Smooth muscle cell (in vitro differentiated cells): ENCODE data around the gene LENEP. TPM values are rescaled to one million over a fixed set of nuclear protein-coding genes. Genes with fewer than 3 reads are reported as not detected.

Source experiments
- DNase-seq: peaks from one replicate; lab custom pipeline; 2025; ENCODE audit not compliant: unreplicated experiment; lab: John Stamatoyannopoulos, UW
- H2AFZ ChIP-seq: fragments of 200-600 bp; sonication (generic); 2 replicates; pipeline ENCODE4 v1.6.0; 2016; ENCODE audit warnings: antibody characterized with exemption, low read depth, mild to moderate bottlenecking
- H3F3A ChIP-seq: fragments of 200-600 bp; sonication (generic); 2 replicates; pipeline ENCODE4 v1.6.0; 2017; ENCODE audit warnings: antibody characterized with exemption, low read depth
- H3K27ac ChIP-seq: fragments of 200-600 bp; sonication (generic); 2 replicates; pipeline ENCODE4 v1.5.1; 2016; ENCODE audit warnings: low read depth, mild to moderate bottlenecking
- H3K27me3 ChIP-seq: fragments of 200-600 bp; sonication (generic); 2 replicates; pipeline ENCODE4 v1.6.1; 2016; ENCODE audit warnings: low read depth, mild to moderate bottlenecking
- H3K36me3 ChIP-seq: fragments of 200-600 bp; sonication (generic); 2 replicates; pipeline ENCODE4 v1.5.1; 2016; ENCODE audit warnings: low read depth
- H3K4me1 ChIP-seq: fragments of 200-600 bp; sonication (generic); 2 replicates; pipeline ENCODE4 v1.5.1; 2016; ENCODE audit warnings: low read depth
- H3K4me2 ChIP-seq: fragments of 200-600 bp; sonication (generic); 2 replicates; pipeline ENCODE4 v1.6.0; 2016; ENCODE audit warnings: mild to moderate bottlenecking
- H3K4me3 ChIP-seq: fragments of 200-600 bp; sonication (generic); 2 replicates; pipeline ENCODE4 v1.5.1; 2016; ENCODE audit warnings: mild to moderate bottlenecking
- H3K79me2 ChIP-seq: fragments of 200-600 bp; sonication (generic); 2 replicates; pipeline ENCODE4 v1.6.0; 2016; ENCODE audit warnings: low read depth, mild to moderate bottlenecking
- H3K9ac ChIP-seq: fragments of 200-600 bp; sonication (generic); 2 replicates; pipeline ENCODE4 v1.6.0; 2016; ENCODE audit warnings: low read depth
- H3K9me3 ChIP-seq: fragments of 200-600 bp; sonication (generic); replicated peaks from 2 replicates; pipeline ENCODE4 v1.5.1; 2016; ENCODE audit warnings: low read depth
- H4K20me1 ChIP-seq: fragments of 200-600 bp; sonication (generic); 2 replicates; pipeline ENCODE4 v1.6.0; 2016; ENCODE audit warnings: low read depth
- CTCF ChIP-seq: fragments of 200-600 bp; sonication (generic); IDR thresholded peaks from 2 replicates; pipeline ENCODE4 v1.5.1; 2017; ENCODE audit warnings: borderline replicate concordance, mild to moderate bottlenecking, antibody characterized with exemption; ENCODE audit not compliant: insufficient read depth, poor library complexity, severe bottlenecking
- WGBS: methylation state at CpG from one replicate; pipeline ENCODE4 v1.1.7; 2016; ENCODE audit warnings: low lambda C conversion rate; 5-methylcytosine and 5-hydroxymethylcytosine counted together
- polyA plus RNA-seq: library from polyadenylated mRNA; unstranded; fragments of >200 nt; fragmentation: Nextera tagmentation; extraction: Ambion mirVana; gene quantifications from 2 replicates; pipeline ENCODE4 v1.2.1, GENCODE V29; 2016
- total RNA-seq: library from RNA; depleted of rRNA; stranded (reverse); fragments of >200 nt; gene quantifications from 2 replicates; pipeline ENCODE4 v1.2.3, GENCODE V29; 2014

LENEP gene
- total and polyA plus RNA-seq, 2 experiments from 2014 or later: not detected

- 87% methylated on average over 15 of the region's 15 CpGs for WGBS
Observed at GRCh38 chr1:154996966-154997701, 3.7 kb downstream of the LENEP start.

GRCh38 chr1:154998201-154998780 is 4.9 kb downstream of the LENEP start:
- WGBS: 94% methylated on average over 16 of the region's 16 CpGs
- no peak overlapping the region for H3K4me3 ChIP-seq
- H3K4me1 ChIP-seq: peaks cover 8% of the 10 kb centered on the region
- peaks cover 10% of the 10 kb centered on the region for H3F3A ChIP-seq
- no peak for TF ChIP-seq CTCF
- no peak overlapping the region for H3K27ac ChIP-seq
- H3K9ac ChIP-seq: no peak overlapping the region
- no peaks in the 10 kb centered on the region for H4K20me1 ChIP-seq
- no peak for DNase-seq
- H3K4me2 ChIP-seq: no peak overlapping the region
- H3K27me3 ChIP-seq: no peaks in the 10 kb centered on the region
- no peaks in the 10 kb centered on the region for H3K36me3 ChIP-seq
- peaks cover 8% of the 10 kb centered on the region for H3K79me2 ChIP-seq
- H3K9me3 ChIP-seq: no peaks in the 10 kb centered on the region
- no peak overlapping the region for H2AFZ ChIP-seq

More at GRCh38 chr1:154996966-154997701, 3.7 kb downstream of the LENEP start:
- DNase-seq: no peak
- H3K36me3 ChIP-seq: no peaks in the 10 kb centered on the region
- peaks cover 10% of the 10 kb centered on the region for H3F3A ChIP-seq
- no peak overlapping the region for H3K4me2 ChIP-seq
- TF ChIP-seq CTCF: no peak
- no peak overlapping the region for H3K4me3 ChIP-seq
- no peaks in the 10 kb centered on the region for H4K20me1 ChIP-seq
- H2AFZ ChIP-seq: no peak overlapping the region
- no peaks in the 10 kb centered on the region for H3K27me3 ChIP-seq
- no peaks in the 10 kb centered on the region for H3K9me3 ChIP-seq
- H3K79me2 ChIP-seq: no peaks in the 10 kb centered on the region
- no peak overlapping the region for H3K27ac ChIP-seq
- H3K9ac ChIP-seq: no peak overlapping the region
- peaks cover 8% of the 10 kb centered on the region for H3K4me1 ChIP-seq

GRCh38 chr1:154998818-154999570 is 5.6 kb downstream of the LENEP start:
- no peak for DNase-seq
- WGBS: 21% methylated on average over 40 of the region's 40 CpGs
- peaks cover 15% of the 10 kb centered on the region for H3K79me2 ChIP-seq
- H3K9ac ChIP-seq: no peak overlapping the region
- H4K20me1 ChIP-seq: no peaks in the 10 kb centered on the region
- H3K27me3 ChIP-seq: no peaks in the 10 kb centered on the region
- peaks cover 10% of the 10 kb centered on the region for H3F3A ChIP-seq
- no peaks in the 10 kb centered on the region for H3K9me3 ChIP-seq
- peak; percentile 88 for TF ChIP-seq CTCF
- H3K4me1 ChIP-seq: peaks cover 8% of the 10 kb centered on the region
- no peak overlapping the region for H3K27ac ChIP-seq
- H3K4me3 ChIP-seq: peak overlapping the region; percentile 73
- H2AFZ ChIP-seq: no peak overlapping the region
- peak overlapping the region; percentile 86 for H3K4me2 ChIP-seq
- no peaks in the 10 kb centered on the region for H3K36me3 ChIP-seq
